SIG-M5 treated with dmso at 0.1 percent for 504 hours (cell line): ENCODE data around the gene MRPS2.

Experiments
- DNase-seq: peaks from one replicate; lab custom pipeline; 2025; ENCODE audit not compliant: unreplicated experiment; lab: John Stamatoyannopoulos, UW

The MRPS2 gene

GRCh38 chr9:135552698-135553171, 52.3 kb downstream of the MRPS2 start:
- no peak for DNase-seq
